MCF 10A (cell line): ENCODE measurements around the gene PPP1R16B. TPM values are rescaled to one million over a fixed set of nuclear protein-coding genes. Genes with fewer than 3 reads are reported as not detected.

ENCODE experiments used
- BruUV-seq: library from RNA; stranded (reverse); fragments of 400-500 nt; replicated peaks from 2 replicates; lab custom pipeline; 2021; lab: Mats Ljungman, UMichigan
- CTCF ChIA-PET: fragments of 300-600 bp; sonication (Branson Sonifier 250); formaldehyde crosslinking; extraction: SDS; loops from one replicate; lab custom pipeline; 2021; ENCODE audit warnings: antibody characterized with exemption, inconsistent platforms; lab: Yijun Ruan, JAX
- POLR2A ChIA-PET: fragments of 300-600, 350-650 bp; sonication (Branson Sonifier 250); formaldehyde crosslinking; extraction: SDS; loops from one replicate; lab custom pipeline; 2020; ENCODE audit warnings: antibody characterized with exemption, inconsistent platforms; lab: Yijun Ruan, JAX
- DNase-seq: peaks from one replicate; pipeline ENCODE4 v3.0.0-alpha.2; 2018; ENCODE audit not compliant: unreplicated experiment
- H3K27ac Mint-ChIP-seq: one replicate; pipeline ENCODE4 v1.8.0; 2022; ENCODE audit warnings: mild to moderate bottlenecking, low read depth, mixed read lengths; ENCODE audit not compliant: unreplicated experiment
- H3K27me3 Mint-ChIP-seq: one replicate; pipeline ENCODE4 v1.8.0; 2022; ENCODE audit warnings: mixed read lengths; ENCODE audit not compliant: insufficient read depth, unreplicated experiment
- H3K36me3 Mint-ChIP-seq: one replicate; pipeline ENCODE4 v1.8.0; 2022; ENCODE audit warnings: mild to moderate bottlenecking, moderate library complexity, mixed read lengths; ENCODE audit not compliant: insufficient read depth, unreplicated experiment
- H3K4me1 Mint-ChIP-seq: one replicate; pipeline ENCODE4 v1.8.0; 2022; ENCODE audit warnings: mixed read lengths; ENCODE audit not compliant: insufficient read depth, unreplicated experiment
- H3K4me3 Mint-ChIP-seq: one replicate; pipeline ENCODE4 v1.8.0; 2022; ENCODE audit warnings: mild to moderate bottlenecking, moderate library complexity, mixed read lengths; ENCODE audit not compliant: unreplicated experiment
- H3K9me3 Mint-ChIP-seq: one replicate; pipeline ENCODE4 v1.8.0; 2022; ENCODE audit warnings: mixed read lengths; ENCODE audit not compliant: unreplicated experiment
- intact Hi-C: fragments of 100-400 bp; cut with micrococcal nuclease; formaldehyde crosslinking; loops from 2 replicates; pipeline ENCODE4 v1.14.1; 2022
- total RNA-seq: library from RNA; stranded (reverse); gene quantifications from 2 replicates; pipeline ENCODE4 v1.2.3, GENCODE V29; 2022
- TF ChIP-seq, protein P1 (sequence below): fragments of 200-600 bp; IDR thresholded peaks from one replicate; pipeline ENCODE4 v1.8.0; 2022; ENCODE audit warnings: antibody characterized with exemption, mild to moderate bottlenecking; ENCODE audit not compliant: unreplicated experiment

PPP1R16B gene
- total RNA-seq, 1 experiment from 2014 or later = not detected

DNA sequence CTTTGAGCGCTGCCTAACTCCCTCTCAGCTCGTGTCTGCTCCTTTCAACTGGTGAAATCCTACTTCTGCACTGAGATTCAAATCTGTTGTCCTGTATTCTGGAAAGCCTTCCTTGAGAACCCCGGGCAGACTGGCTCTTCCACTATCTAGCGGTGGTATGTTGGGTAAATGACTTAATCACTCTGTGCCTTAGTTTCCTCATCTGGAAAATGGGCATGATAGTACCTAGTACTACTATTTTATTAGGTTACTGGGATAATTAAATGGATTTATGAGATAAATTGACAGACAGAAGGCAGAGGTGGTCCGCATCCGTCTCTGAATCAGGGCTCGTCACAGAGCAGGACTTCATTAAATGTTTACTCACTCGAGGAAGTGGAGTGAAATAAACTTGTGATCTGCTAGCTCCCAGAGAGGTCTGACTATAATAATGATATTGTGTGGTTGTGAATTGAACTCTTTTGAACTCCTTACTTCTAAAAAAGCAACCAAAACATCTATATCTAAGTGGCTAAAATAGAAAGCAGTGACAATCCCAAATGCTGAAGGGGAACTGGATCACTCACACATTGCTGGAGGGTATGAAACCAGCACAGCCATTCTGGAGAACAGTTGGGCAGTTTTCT, 26.6 kb downstream of the PPP1R16B start:
- TF ChIP-seq, protein P1, sequence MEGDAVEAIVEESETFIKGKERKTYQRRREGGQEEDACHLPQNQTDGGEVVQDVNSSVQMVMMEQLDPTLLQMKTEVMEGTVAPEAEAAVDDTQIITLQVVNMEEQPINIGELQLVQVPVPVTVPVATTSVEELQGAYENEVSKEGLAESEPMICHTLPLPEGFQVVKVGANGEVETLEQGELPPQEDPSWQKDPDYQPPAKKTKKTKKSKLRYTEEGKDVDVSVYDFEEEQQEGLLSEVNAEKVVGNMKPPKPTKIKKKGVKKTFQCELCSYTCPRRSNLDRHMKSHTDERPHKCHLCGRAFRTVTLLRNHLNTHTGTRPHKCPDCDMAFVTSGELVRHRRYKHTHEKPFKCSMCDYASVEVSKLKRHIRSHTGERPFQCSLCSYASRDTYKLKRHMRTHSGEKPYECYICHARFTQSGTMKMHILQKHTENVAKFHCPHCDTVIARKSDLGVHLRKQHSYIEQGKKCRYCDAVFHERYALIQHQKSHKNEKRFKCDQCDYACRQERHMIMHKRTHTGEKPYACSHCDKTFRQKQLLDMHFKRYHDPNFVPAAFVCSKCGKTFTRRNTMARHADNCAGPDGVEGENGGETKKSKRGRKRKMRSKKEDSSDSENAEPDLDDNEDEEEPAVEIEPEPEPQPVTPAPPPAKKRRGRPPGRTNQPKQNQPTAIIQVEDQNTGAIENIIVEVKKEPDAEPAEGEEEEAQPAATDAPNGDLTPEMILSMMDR = no peak
- CTCF ChIA-PET = no interaction called here
- Mint-ChIP-seq H3K4me3 (no peak overlapping the region), H3K27me3 (peaks cover 15% of the 10 kb centered on the region), H3K9me3 (no peaks in the 10 kb centered on the region), H3K36me3 (no peaks in the 10 kb centered on the region), H3K27ac (no peak overlapping the region), H3K4me1 (peaks cover 8% of the 10 kb centered on the region)
- intact Hi-C loops = no loop called here
- DNase-seq = no peak
- BruUV-seq = no TSS peak
- POLR2A ChIA-PET = no interaction called here

- H3K4me3 Mint-ChIP-seq = no peak overlapping the region
- no peaks in the 10 kb centered on the region for H3K9me3 Mint-ChIP-seq
- no peak for DNase-seq
- H3K27ac Mint-ChIP-seq = no peak overlapping the region
- no TSS peak for BruUV-seq
- CTCF ChIA-PET = interaction anchor here (0.6 to 1.5 kb wide), 3 partner anchors 27 to 790 kb away, joined by 3 to 5 read pairs (median 3); no protein-coding TSS in a partner anchor
- TF ChIP-seq, protein P1 = no peak
- intact Hi-C loops = no loop called here
- H3K27me3 Mint-ChIP-seq = peaks cover 15% of the 10 kb centered on the region
- POLR2A ChIA-PET = interaction anchor here (0.6 kb wide), 1 partner anchor 14 kb away, joined by 3 read pairs; no protein-coding TSS in a partner anchor
- no peaks in the 10 kb centered on the region for H3K4me1 Mint-ChIP-seq
- H3K36me3 Mint-ChIP-seq = no peaks in the 10 kb centered on the region
Measured at GRCh38 chr20:38833154-38833856, 27.8 kb downstream of the PPP1R16B start.

DNA sequence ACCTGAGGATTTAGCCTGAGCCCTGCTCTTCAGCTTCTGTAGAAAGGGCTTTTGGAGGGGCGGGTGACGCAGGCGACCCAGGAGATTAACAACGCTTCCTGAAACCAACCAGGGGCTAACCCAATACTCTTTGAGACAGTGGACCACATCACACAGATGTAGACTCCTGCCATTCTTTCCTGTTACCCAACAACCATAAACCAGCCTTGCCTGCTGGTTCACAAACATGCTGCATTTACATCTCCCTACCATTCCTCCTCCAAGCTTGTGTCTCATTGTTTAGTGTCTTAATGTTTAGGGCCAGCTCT, 28.3 kb downstream of the PPP1R16B start:
- no TSS peak for BruUV-seq
- TF ChIP-seq, protein P1 = no peak
- ChIA-PET POLR2A (interaction anchor here (0.6 to 1.2 kb wide), 2 partner anchors 11 to 15 kb away, joined by 3 read pairs; no protein-coding TSS in a partner anchor), CTCF (interaction anchor here (0.6 to 1.5 kb wide), 3 partner anchors 26 to 790 kb away, joined by 3 to 5 read pairs (median 3); no protein-coding TSS in a partner anchor)
- Mint-ChIP-seq H3K9me3 (no peaks in the 10 kb centered on the region), H3K4me3 (no peak overlapping the region), H3K27me3 (peaks cover 15% of the 10 kb centered on the region), H3K36me3 (no peaks in the 10 kb centered on the region), H3K27ac (no peak overlapping the region), H3K4me1 (no peaks in the 10 kb centered on the region)
- intact Hi-C loops = no loop called here
- no peak for DNase-seq

DNA sequence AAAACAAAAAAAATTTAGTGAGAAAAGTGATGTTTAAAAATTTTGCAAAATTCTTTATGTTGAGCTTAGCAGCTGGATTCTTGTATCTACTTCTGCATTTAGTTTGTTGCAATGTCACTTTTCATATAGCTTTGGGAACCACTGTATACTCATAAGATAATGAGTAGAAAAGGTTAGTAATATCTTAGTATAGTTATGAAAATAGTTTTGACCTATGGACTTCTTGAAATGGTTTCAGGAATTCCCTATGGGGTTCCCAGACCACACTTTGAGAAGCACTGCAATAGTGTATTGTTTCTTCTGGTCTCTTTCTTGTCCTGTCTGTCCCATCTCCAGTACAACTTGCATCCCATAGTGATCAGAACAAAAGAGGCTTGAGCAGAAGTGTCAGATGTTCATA, 29.4 kb downstream of the PPP1R16B start:
- no peak overlapping the region for H3K4me3 Mint-ChIP-seq
- DNase-seq = no peak
- H3K36me3 Mint-ChIP-seq = no peaks in the 10 kb centered on the region
- H3K4me1 Mint-ChIP-seq = no peaks in the 10 kb centered on the region
- TF ChIP-seq, protein P1 = no peak
- no peak overlapping the region for H3K27ac Mint-ChIP-seq
- ChIA-PET CTCF (interaction anchor here (0.6 to 1.5 kb wide), 5 partner anchors 9 to 320 kb away, joined by 3 to 5 read pairs (median 3); no protein-coding TSS in a partner anchor), POLR2A (interaction anchor here (0.8 to 1.2 kb wide), 2 partner anchors 12 to 27 kb away, joined by 3 to 4 read pairs; no protein-coding TSS in a partner anchor)
- intact Hi-C loops = no loop called here
- BruUV-seq = no TSS peak
- no peaks in the 10 kb centered on the region for H3K9me3 Mint-ChIP-seq
- H3K27me3 Mint-ChIP-seq = peaks cover 15% of the 10 kb centered on the region
